Neutrophil (primary cell): ENCODE data around the gene BCR.

Experiments used
- H3K27ac ChIP-seq: fragments of 200-600 bp; sonication (generic); 2 replicates; pipeline ENCODE4 v1.5.1; 2016; ENCODE audit warnings: mild to moderate bottlenecking, moderate library complexity
- H3K27me3 ChIP-seq: fragments of 200-600 bp; sonication (generic); 2 replicates; pipeline ENCODE4 v1.6.0; 2016; ENCODE audit warnings: mild to moderate bottlenecking
- H3K36me3 ChIP-seq: fragments of 200-600 bp; sonication (generic); 2 replicates; pipeline ENCODE4 v1.5.1; 2017
- H3K4me1 ChIP-seq, 2 experiments: fragments of 200-600 bp in 1 of 2; sonication (generic) in 1 of 2; 1 replicate in 1 of 2; 2 replicates in 1 of 2; pipeline versions ENCODE4 v1.5.1 to v1.6.1; 2013 to 2016; ENCODE audit warnings: low read depth in 1 of 2, low read length in 1 of 2, mild to moderate bottlenecking in 1 of 2, moderate library complexity in 1 of 2; ENCODE audit not compliant: control insufficient read depth in 1 of 2, insufficient read depth in 1 of 2
- H3K4me3 ChIP-seq, 2 experiments: fragments of 200-600 bp in 1 of 2; sonication (generic) in 1 of 2; 1 replicate in 1 of 2; 2 replicates in 1 of 2; pipeline ENCODE4 v1.5.1; 2013 to 2016; ENCODE audit warnings: low read depth in 1 of 2, low read length in 1 of 2, mild to moderate bottlenecking in 1 of 2, moderate library complexity in 1 of 2
- H3K9me3 ChIP-seq: fragments of 200-600 bp; sonication (generic); 2 replicates; pipeline ENCODE4 v1.5.1; 2016
- CTCF ChIP-seq: fragments of 200-600 bp; sonication (generic); IDR thresholded peaks from 2 replicates; pipeline ENCODE4 v1.5.1; 2016; ENCODE audit warnings: antibody characterized with exemption

The BCR gene

GRCh38 chr22:23253475-23254055 is 73.3 kb downstream of the BCR start:
- H3K4me1 ChIP-seq = peaks cover 12 to 18% of the 10 kb centered on the region in 2 experiments
- H3K9me3 ChIP-seq = no peaks in the 10 kb centered on the region
- H3K4me3 ChIP-seq = no peak overlapping the region
- H3K36me3 ChIP-seq = peaks cover 54% of the 10 kb centered on the region
- no peaks in the 10 kb centered on the region for H3K27me3 ChIP-seq
- TF ChIP-seq CTCF = no peak
- no peak overlapping the region for H3K27ac ChIP-seq

GRCh38 chr22:23255506-23256170 is 75.3 kb downstream of the BCR start:
- no peaks in the 10 kb centered on the region for H3K9me3 ChIP-seq
- no peak for TF ChIP-seq CTCF
- H3K4me3 ChIP-seq = no peak overlapping the region
- H3K36me3 ChIP-seq = peaks cover 58% of the 10 kb centered on the region
- H3K27me3 ChIP-seq = no peaks in the 10 kb centered on the region
- H3K27ac ChIP-seq = no peak overlapping the region
- peaks cover 5 to 9% of the 10 kb centered on the region in 2 experiments for H3K4me1 ChIP-seq

- no peaks in the 10 kb centered on the region for H3K27me3 ChIP-seq
- TF ChIP-seq CTCF = no peak
- H3K4me1 ChIP-seq = peaks cover 0 to 2% of the 10 kb centered on the region in 2 experiments
- no peak overlapping the region for H3K4me3 ChIP-seq
- H3K36me3 ChIP-seq = peaks cover 65% of the 10 kb centered on the region
- no peaks in the 10 kb centered on the region for H3K9me3 ChIP-seq
- no peak overlapping the region for H3K27ac ChIP-seq
Measured at GRCh38 chr22:23256171-23256932, 76.0 kb downstream of the BCR start.

- no peaks in the 10 kb centered on the region for H3K9me3 ChIP-seq
- H3K27me3 ChIP-seq = no peaks in the 10 kb centered on the region
- peaks cover 74% of the 10 kb centered on the region for H3K36me3 ChIP-seq
- no peak overlapping the region for H3K4me3 ChIP-seq
- TF ChIP-seq CTCF = no peak
- no peak overlapping the region for H3K27ac ChIP-seq
- no peaks in the 10 kb centered on the region for H3K4me1 ChIP-seq
Measured at GRCh38 chr22:23256986-23257888, 76.9 kb downstream of the BCR start.
